ENCODE data around the gene MYO19.

GRCh38 chr17:36542755-36543154 is 8.1 kb upstream of the MYO19 start:
- TF ChIP-seq CTCF (conservative IDR thresholded peaks at IDR 0.05; ENCODE audit: low read length) (no peak), EZH2phosphoT487 (IDR thresholded peaks at IDR 0.05; ENCODE audit: borderline replicate concordance, low read depth, low read length) (no peak)

All from OCI-LY7 (cell line).